Astrocyte of the cerebellum (primary cell): ENCODE measurements around the gene RTTN.

Source experiments
- DNase-seq: peaks from one replicate; pipeline ENCODE4 v3.0.0-alpha.2; 2011; ENCODE audit warnings: low read depth
- H3K4me3 ChIP-seq: 2 replicates; pipeline ENCODE4 v1.5.1; 2011; ENCODE audit warnings: mild to moderate bottlenecking, low read depth, low read length, moderate library complexity
- CTCF ChIP-seq: IDR thresholded peaks from 2 replicates; pipeline ENCODE4 v1.5.1; 2012; ENCODE audit warnings: low read length, low read depth, moderate library complexity, mild to moderate bottlenecking; ENCODE audit errors: missing control alignments
- in situ Hi-C: cut with HindIII; loops from 2 replicates; pipeline ENCODE4 v1.10.0; 2017; ENCODE audit warnings: low sequenced_read_pairs

The RTTN gene

GRCh38 chr18:70132999-70133398 is 72.5 kb downstream of the RTTN start:
- peak; percentile 84 for DNase-seq
- TF ChIP-seq CTCF, result no peak
- no peak overlapping the region for H3K4me3 ChIP-seq
- in situ Hi-C loops, result no loop called here

GRCh38 chr18:70128271-70128670 is 77.2 kb downstream of the RTTN start:
- in situ Hi-C loops, result no loop called here
- no peak overlapping the region for H3K4me3 ChIP-seq
- no peak for TF ChIP-seq CTCF
- no peak for DNase-seq

GRCh38 chr18:70127359-70127758 is 78.1 kb downstream of the RTTN start:
- TF ChIP-seq CTCF, result no peak
- no peak overlapping the region for H3K4me3 ChIP-seq
- no peak for DNase-seq
- in situ Hi-C loops, result no loop called here

GRCh38 chr18:70126832-70127231 is 78.7 kb downstream of the RTTN start:
- no peak for TF ChIP-seq CTCF
- no peak for DNase-seq
- no peak overlapping the region for H3K4me3 ChIP-seq
- in situ Hi-C loops, result no loop called here

- DNase-seq, result no peak
- TF ChIP-seq CTCF, result no peak
- no peak overlapping the region for H3K4me3 ChIP-seq
- in situ Hi-C loops, result no loop called here
These were observed 81.3 kb downstream of the RTTN start for GRCh38 chr18:70124139-70124538.

GRCh38 chr18:70121842-70122241 is 83.6 kb downstream of the RTTN start:
- in situ Hi-C loops, result no loop called here
- TF ChIP-seq CTCF, result no peak

GRCh38 chr18:70116949-70117348 is 88.5 kb downstream of the RTTN start:
- in situ Hi-C loops, result no loop called here
- DNase-seq, result no peak
- no peak for TF ChIP-seq CTCF
- no peak overlapping the region for H3K4me3 ChIP-seq

More at GRCh38 chr18:70121842-70122241, 83.6 kb downstream of the RTTN start:
- DNase-seq, result no peak
- H3K4me3 ChIP-seq, result no peak overlapping the region
